NCI-H2171 (cell line): ENCODE results near the gene KLHL22.

Source experiments
- DNase-seq: peaks from one replicate; lab custom pipeline; 2025; lab: John Stamatoyannopoulos, UW

The KLHL22 gene

DNA sequence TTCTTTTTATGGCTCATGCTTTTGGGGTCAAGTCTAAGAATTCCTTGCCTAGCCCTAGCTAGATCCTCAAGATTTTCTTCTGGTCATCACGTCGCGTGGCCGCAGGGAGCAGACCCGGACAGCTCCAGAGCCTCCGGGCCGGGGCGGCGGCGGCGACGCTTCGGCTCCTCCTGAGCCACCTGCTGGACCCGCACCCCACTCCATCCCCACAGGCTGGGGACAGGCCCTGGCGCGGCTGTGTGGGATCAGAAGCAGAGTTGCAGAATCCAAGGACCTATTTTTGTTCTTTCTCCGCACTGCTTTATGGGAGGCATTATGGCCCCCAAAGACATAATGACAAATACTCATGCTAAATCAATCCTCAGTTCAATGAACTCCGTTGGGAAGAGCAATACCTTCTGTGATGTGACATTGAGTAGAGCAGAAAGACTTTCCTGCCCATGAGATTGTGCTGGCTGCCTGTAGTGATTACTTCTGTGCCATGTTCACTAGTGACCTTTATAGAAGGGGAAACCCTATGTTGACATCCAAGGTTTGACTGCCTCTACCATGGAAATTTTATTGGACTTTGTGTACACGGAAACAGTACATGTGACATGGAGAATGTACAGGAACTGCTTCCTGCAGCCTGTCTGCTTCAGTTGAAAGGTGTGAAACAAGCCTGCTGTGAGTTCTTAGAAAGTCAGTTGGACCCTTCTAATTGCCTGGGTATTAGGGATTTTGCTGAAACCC, 45.6 kb downstream of the KLHL22 start:
- no peak for DNase-seq

GRCh38 chr22:20448630-20449029, 47.0 kb downstream of the KLHL22 start:
- DNase-seq: no peak

GRCh38 chr22:20446383-20446970, 49.1 kb downstream of the KLHL22 start:
- no peak for DNase-seq

- DNase-seq: no peak
These were observed 51.3 kb downstream of the KLHL22 start for GRCh38 chr22:20444325-20444724.

- DNase-seq: no peak
These were observed 52.9 kb downstream of the KLHL22 start for GRCh38 chr22:20442485-20443284.

- no peak for DNase-seq
These were observed 53.7 kb downstream of the KLHL22 start for GRCh38 chr22:20441631-20442484.

DNA sequence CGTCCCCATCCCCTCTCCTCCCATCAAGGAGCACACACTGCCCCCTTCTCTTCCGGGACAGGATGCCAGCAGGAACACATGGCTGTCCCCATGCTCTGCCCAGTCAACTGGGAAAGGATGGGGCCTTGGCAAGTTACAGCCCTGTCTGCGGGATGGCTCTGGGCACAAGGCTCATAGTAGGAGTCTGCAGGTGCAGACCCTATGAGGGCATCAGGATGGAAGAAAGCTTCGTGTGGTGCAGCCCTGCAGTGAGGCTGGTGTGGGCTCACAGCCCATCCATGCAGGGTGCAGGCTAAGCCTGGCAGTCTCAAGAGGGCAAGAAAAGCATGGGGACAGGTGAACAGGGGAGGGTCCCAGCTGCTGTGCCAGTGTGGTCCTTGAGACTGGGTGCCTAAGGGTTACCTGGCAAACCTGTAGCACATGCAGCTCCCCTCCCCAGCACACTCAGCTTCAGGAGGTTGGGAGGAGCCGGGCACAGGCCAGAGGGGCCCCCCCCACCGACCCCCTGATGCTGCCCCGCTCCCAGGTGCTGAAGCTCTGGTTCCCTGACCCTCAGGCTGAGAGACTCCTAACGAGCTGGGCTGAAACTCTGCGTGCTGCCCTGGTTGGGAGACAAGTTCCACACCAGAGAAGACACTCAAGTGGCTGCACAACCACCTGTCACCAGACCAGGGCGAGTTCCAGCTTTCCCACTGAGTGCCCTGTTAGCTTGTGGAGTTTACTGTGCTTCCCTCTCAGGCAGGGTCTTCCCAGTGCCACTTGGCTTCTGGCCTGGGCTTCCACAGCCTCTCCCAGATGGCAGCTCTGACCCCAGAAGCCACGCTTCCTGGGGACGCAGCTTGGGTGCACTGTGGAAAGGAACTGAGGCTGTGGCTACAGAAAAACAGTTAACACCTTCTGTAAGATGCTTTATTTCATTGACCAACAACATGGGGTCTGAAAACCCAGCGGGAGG, 54.7 kb downstream of the KLHL22 start:
- DNase-seq: no peak

DNA sequence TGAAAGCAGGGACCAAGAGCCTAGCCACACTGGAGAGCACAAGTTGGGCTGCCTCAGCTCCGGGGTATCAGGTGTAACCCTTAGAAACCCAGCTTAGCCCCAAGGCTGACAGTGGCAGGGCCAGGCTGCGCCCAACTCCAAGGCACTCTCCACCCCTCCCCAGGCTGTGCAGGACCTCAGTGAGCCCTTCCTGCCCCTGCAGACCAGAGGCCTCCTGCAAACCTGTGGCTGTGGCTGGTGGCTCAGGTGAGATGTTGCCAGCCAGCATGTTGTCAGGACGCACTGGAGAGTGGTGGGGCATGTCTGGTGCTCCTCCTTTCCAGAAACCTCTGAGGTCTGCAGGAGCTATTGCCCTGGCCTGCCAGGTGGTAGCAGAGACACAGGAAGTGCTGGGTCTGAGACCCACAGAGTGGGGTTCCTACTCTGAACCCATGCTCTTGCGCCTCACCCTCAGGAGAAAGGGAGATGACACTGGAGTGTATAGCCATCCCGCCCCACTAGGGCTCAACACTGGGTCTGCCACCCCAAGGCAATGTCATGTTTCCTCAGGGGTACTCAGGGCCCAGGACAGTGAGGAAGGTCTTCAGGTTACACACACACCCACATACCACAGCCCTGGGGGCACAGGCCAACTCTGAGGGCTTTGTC, 55.5 kb downstream of the KLHL22 start:
- DNase-seq: no peak

- no peak for DNase-seq
These were observed 56.1 kb downstream of the KLHL22 start for GRCh38 chr22:20439556-20439927.

- no peak for DNase-seq
These were observed 56.7 kb downstream of the KLHL22 start for GRCh38 chr22:20438678-20439492.

DNA sequence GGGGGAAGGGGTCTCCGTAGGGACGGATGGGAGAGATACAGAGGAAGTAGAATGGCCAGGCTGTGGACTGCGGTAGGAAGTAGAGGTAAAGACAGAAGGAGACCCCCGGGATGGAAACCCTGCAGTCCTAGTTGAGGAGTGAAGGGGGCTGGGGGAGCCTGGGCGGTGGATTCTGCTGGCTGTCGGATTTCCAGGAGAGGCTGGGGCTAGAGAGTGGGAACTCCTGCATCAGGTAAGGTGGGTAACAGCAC, 57.2 kb downstream of the KLHL22 start:
- no peak for DNase-seq

DNA sequence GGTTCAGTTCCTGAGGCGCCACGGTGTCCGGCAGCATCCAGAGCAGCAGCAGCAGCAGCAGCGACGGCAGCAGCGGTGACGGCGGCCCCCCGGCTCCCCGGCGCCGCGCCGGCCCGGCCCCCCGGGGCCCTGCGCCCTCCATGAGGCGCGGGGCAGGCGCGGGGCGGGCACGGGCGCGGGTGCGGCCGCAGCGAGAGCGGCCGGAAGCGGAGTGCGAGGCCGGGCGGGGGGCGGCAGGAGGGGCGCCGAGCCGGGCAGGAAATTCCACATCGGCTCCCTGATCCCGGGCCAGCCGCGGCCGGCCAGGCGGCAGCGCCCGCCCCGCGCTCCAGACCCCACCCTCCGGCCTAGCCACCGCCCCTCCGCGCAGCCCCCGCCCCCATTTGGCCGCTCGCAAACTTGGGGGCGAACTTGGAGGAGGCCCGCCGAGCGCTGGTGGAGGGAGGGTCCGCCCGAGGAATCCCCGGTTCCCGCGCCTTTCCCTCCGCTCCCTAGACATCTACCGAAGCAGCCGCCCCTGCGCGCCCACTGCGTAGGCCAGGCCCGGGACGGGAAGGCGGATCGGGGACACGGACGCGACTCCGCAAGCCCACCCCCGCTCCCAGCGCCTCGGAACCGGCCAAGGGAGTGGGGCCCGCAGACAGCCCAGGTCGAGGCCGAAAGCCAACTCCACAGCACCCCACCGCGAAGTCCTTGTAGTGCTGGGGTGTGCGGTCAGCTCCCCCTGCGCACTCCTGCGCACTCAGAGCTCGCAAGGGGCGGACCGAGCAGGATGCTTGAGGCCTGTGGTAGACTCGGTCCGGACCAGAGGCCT, 57.8 kb downstream of the KLHL22 start, which contains the start of gene SCARF2:
SCARF2 (minus strand) TSS at position 213 of the 814 bp plus-strand sequence; CDS start at position 142, 71 bp downstream.
- no peak for DNase-seq

DNA sequence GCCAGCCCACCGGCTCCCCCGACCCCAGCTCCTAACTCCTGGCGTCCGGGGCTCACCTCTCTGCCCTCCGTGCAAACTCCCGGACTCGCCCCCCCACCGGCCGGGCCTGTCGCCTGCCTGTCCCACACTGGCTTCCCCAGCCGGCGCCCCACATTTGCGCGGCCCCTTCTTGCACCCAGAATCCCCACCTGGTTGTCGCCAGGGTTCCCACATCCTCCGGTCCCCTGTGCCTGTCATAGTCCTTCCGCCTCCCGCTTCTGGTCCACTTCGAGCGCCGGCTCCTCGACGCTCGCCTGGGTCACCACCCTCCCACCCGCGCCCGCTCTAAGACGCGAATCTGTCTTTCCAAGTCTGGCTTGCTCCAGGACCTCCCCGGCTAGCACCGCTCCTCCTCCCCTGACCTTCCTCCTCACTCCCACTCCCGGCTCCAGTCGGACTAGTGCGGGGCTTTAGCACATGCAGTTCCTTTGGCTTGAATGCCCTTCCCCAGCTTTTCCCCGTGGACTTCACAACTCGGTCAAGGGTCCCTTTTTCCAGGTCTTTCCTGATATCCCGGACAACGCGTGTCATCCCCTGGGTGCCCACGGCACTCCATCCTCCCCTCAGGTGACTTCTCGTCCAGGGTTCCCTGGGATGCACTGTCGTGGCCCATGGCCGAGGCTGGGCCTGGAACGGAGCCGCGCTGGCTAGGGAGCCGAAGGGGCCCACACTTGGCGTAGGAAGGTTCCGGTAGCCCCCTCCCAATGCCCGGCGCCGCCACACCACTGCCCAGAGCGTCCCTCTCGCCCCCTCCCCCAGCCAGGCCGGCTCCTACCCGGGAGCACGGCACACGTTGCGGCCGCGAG, 58.6 kb downstream of the KLHL22 start:
- no peak for DNase-seq

GRCh38 chr22:20436307-20436767, 59.3 kb downstream of the KLHL22 start:
- no peak for DNase-seq

DNA sequence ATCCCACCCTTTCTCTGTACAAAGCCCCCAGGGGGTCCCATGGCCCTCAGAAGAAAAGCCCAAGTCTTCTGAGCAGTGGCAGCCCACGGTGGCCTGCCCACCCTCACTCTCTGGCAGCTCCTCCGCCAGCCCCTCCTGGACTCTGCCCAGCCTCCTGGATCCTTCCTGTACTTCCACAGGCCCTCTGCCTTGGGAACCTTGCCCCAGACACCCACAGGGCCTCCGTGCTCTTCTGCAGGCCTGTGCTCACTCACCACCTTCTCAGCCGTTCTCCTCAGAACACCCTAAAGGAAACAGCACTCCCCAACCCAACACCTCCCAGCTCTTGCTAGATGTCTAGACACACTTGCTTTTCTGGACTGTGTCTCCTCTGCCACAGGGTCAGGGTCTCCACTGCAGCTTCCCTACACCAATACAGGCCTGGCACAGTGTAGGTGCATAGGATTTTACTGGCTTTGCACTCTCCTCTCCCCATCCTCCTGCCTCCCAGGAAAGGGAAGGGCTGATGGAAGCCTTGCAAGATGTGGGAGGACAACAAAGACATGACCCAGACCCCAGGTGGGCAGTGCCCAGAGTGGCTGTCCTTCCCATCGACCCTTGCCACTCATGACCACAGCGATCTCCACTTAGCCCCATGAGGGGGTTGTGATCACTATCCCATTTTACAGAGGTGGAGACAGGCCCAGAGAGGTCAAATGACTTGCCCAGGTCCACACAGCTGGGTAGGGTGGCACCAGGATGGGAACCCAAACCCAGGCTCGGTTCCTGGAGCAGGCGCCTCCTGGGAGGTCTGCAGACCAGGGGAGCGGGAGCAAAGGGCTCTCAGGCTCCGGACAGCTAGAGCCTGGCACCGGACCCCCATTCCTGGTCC, 59.9 kb downstream of the KLHL22 start:
- DNase-seq: no peak

GRCh38 chr22:20434773-20435172, 60.8 kb downstream of the KLHL22 start:
- DNase-seq: no peak

- no peak for DNase-seq
These were observed 61.3 kb downstream of the KLHL22 start for GRCh38 chr22:20434264-20434751.
